Measurements from ENCODE around the gene PMPCB.

Gene PMPCB

GRCh38 chr7:103336761-103337160 lies 39.5 kb downstream of the PMPCB start:
- no peak for DNase-seq

- DNase-seq = no peak
Measured at GRCh38 chr7:103338864-103339263, 41.6 kb downstream of the PMPCB start.

GRCh38 chr7:103341466-103341865 lies 44.2 kb downstream of the PMPCB start:
- DNase-seq = no peak

GRCh38 chr7:103343332-103343731 lies 46.1 kb downstream of the PMPCB start:
- DNase-seq = no peak

- DNase-seq = peak; percentile 42 to 48
Measured at GRCh38 chr7:103343758-103344452, 46.7 kb downstream of the PMPCB start.

GRCh38 chr7:103344453-103345149 lies 47.4 kb downstream of the PMPCB start, which contains the start of gene DNAJC2:
DNAJC2 (minus strand) TSS chr7:103344767; CDS start chr7:103344622, 145 bp downstream.
- peak; percentile 85 to 87 for DNase-seq

GRCh38 chr7:103346396-103346795 lies 49.2 kb downstream of the PMPCB start:
- no peak for DNase-seq

GRCh38 chr7:103347507-103348267 lies 50.5 kb downstream of the PMPCB start, which contains the start of gene PSMC2:
PSMC2 (plus strand) TSS chr7:103347643; CDS start chr7:103347712, 69 bp downstream.
- DNase-seq = peak; percentile 77 to 85

- peak in 1 of 2 donors; percentile 15 for DNase-seq
Measured at GRCh38 chr7:103348452-103348851, 51.2 kb downstream of the PMPCB start.

- no peak for DNase-seq
Measured at GRCh38 chr7:103348959-103349358, 51.7 kb downstream of the PMPCB start.

GRCh38 chr7:103349805-103350204 lies 52.6 kb downstream of the PMPCB start:
- DNase-seq = no peak

Data from stimulated activated CD4-positive, alpha-beta T cell treated with anti-CD3 and anti-CD28 coated beads, Interleukin-2, amount 100 ng/mL, for 24 hours (primary cell).